Measurements from ENCODE around the gene CEP126. TPM values are rescaled to one million over a fixed set of nuclear protein-coding genes. Genes with fewer than 3 reads are reported as not detected.

CEP126 gene
- 1.00 and 1.6 TPM in 2 replicates for total RNA-seq

GRCh38 chr11:101914738-101915426 lies at the start of gene CEP126:
CEP126 (plus strand) TSS chr11:101915010; CDS start chr11:101915285, 275 bp downstream.

GRCh38 chr11:101916422-101916821 lies 1.6 kb downstream of the CEP126 start, which contains the start of gene ANGPTL5:
ANGPTL5 (minus strand) TSS chr11:101916522; CDS start chr11:101907909, 8,613 bp downstream.

GRCh38 chr11:102047305-102047924 lies 132.6 kb downstream of the CEP126 start, which contains the start of gene CFAP300:
CFAP300 (plus strand) TSS chr11:102047437; CDS start chr11:102047471, 34 bp downstream.

Other genes with a start within 250 kb of the CEP126 start
- not detected in 2 replicates for gene ANGPTL5, start 1.5 kb downstream of the CEP126 start, total RNA-seq
- 5.9 and 7.9 TPM in 2 replicates for gene CFAP300, start 132.4 kb downstream of the CEP126 start, total RNA-seq
- gene YAP1, start 195.4 kb downstream of the CEP126 start, total RNA-seq = 158 and 240 TPM in 2 replicates